ENCODE measurements around the gene STAT6.

STAT6 gene

DNA sequence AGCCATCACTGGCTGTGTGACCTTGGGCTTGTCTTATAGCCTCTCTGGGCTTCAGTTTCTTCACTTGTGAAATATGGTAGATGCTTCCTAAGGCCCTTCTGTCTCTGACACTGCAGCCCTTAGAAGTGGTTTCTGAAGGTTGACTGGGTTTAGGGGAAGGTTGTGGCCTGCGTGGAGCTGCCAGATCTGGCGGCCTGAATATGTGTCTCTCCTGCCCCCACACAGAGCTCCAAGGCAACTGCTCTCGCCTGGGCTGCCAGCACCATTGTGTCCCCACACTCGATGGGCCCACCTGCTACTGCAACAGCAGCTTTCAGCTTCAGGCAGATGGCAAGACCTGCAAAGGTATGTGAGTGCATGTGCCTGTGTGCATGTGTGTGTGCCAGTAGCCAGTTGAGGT is 32.3 kb upstream of the STAT6 start:
- peaks cover 75 to 93% (median 90%) of the 10 kb centered on the region in 3 donors for H3K36me3 ChIP-seq
- TF ChIP-seq, protein P1, sequence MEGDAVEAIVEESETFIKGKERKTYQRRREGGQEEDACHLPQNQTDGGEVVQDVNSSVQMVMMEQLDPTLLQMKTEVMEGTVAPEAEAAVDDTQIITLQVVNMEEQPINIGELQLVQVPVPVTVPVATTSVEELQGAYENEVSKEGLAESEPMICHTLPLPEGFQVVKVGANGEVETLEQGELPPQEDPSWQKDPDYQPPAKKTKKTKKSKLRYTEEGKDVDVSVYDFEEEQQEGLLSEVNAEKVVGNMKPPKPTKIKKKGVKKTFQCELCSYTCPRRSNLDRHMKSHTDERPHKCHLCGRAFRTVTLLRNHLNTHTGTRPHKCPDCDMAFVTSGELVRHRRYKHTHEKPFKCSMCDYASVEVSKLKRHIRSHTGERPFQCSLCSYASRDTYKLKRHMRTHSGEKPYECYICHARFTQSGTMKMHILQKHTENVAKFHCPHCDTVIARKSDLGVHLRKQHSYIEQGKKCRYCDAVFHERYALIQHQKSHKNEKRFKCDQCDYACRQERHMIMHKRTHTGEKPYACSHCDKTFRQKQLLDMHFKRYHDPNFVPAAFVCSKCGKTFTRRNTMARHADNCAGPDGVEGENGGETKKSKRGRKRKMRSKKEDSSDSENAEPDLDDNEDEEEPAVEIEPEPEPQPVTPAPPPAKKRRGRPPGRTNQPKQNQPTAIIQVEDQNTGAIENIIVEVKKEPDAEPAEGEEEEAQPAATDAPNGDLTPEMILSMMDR (IDR thresholded peaks at IDR 0.05), result no peak
- no peaks in the 10 kb centered on the region for H3K9me3 ChIP-seq
- H3K4me1 ChIP-seq, result peaks cover 4 to 81% (median 45%) of the 10 kb centered on the region in 4 donors
- DNase-seq, result no peak
- no peak overlapping the region for H3K4me3 ChIP-seq
- no peaks in the 10 kb centered on the region for H3K27me3 ChIP-seq
- peak overlapping the region; percentile 56 to 95 for H3K27ac ChIP-seq
- intact Hi-C loops (cut with DNase I; ENCODE audit: low total_unique reads), result no loop called here

DNA sequence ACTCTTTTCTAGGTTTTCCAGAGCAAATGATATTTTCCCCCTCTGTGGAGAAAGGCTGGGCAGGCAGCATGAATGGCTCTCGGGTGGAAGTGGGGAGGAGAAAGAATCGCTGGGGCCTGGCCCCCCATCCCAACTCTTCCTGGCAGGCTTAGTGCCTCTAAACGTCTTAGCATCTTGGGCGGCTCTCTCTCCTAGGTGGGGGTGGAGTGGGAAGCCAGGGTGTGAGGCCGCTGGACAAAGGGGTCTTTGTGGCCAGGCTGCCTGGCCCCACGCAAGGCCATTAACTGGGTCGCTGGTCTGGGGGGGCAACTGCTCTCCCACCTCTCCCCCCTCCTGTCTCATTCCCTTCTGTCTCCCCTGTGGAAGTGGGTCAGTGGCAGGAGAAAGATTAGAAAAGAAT is 31.6 kb upstream of the STAT6 start:
- Histone ChIP-seq H3K36me3 (peaks cover 75 to 94% (median 93%) of the 10 kb centered on the region in 3 donors), H3K27ac (peak overlapping the region; percentile 56 to 95), H3K4me1 (peaks cover 4 to 81% (median 42%) of the 10 kb centered on the region in 4 donors), H3K9me3 (no peaks in the 10 kb centered on the region), H3K4me3 (no peak overlapping the region), H3K27me3 (no peaks in the 10 kb centered on the region)
- no peak for DNase-seq
- intact Hi-C loops (cut with DNase I; ENCODE audit: low total_unique reads), result no loop called here
- TF ChIP-seq, protein P1 (IDR thresholded peaks at IDR 0.05), result no peak

DNA sequence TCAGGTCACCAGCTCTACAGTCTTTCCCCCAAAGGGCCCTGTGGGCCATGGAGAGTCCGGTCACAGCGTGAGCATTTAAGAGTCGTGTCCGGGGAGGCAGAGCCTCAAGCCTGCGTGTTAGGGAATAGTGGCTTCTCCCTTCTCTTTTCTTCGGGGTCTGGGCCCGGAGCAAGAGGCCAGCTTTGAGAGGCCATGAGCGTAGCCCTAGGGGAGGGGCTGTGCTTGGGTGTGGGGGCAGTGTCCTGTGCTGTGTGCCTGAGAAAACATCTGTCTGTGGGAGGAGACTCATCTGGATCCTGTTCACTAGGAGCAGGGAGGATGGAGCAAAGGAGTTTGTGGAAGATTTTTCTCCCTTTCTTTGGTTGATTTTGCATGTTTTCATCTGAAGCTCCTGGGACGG is 31.0 kb upstream of the STAT6 start:
- no peak for DNase-seq
- peaks cover under 1 to 81% (median 37%) of the 10 kb centered on the region in 4 donors for H3K4me1 ChIP-seq
- TF ChIP-seq, protein P1 (IDR thresholded peaks at IDR 0.05), result no peak
- no peaks in the 10 kb centered on the region for H3K9me3 ChIP-seq
- H3K27me3 ChIP-seq, result no peaks in the 10 kb centered on the region
- H3K36me3 ChIP-seq, result peaks cover 75 to 89% (median 88%) of the 10 kb centered on the region in 3 donors
- intact Hi-C loops (cut with DNase I; ENCODE audit: low total_unique reads), result no loop called here
- H3K4me3 ChIP-seq, result no peak overlapping the region
- H3K27ac ChIP-seq, result peak overlapping the region; percentile 56 to 95

DNA sequence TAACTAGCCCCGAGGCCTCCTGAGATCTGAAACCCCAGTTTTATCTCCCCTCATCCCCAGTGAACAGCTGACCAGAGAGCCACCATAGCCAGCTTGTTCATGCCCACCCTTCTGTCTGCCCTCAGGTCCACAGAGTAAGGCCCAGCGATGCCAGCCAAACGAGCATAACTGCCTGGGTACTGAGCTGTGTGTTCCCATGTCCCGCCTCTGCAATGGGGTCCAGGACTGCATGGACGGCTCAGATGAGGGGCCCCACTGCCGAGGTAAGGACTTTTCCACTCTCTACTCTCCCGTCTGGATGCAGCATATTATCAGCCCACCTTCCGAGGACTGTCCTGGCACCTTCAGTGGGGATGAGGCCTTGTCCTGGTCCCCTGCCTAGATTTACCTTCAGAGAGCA is 30.1 kb upstream of the STAT6 start:
- Histone ChIP-seq H3K4me3 (no peak overlapping the region), H3K9me3 (no peaks in the 10 kb centered on the region), H3K36me3 (peaks cover 72 to 81% (median 79%) of the 10 kb centered on the region in 3 donors), H3K27ac (peak overlapping the region; percentile 56 to 95), H3K4me1 (peaks cover 0 to 81% (median 34%) of the 10 kb centered on the region in 4 donors), H3K27me3 (no peaks in the 10 kb centered on the region)
- TF ChIP-seq, protein P1 (IDR thresholded peaks at IDR 0.05), result no peak
- peak in 1 of 2 donors; percentile 19 for DNase-seq
- intact Hi-C loops (cut with DNase I; ENCODE audit: low total_unique reads), result no loop called here

DNA sequence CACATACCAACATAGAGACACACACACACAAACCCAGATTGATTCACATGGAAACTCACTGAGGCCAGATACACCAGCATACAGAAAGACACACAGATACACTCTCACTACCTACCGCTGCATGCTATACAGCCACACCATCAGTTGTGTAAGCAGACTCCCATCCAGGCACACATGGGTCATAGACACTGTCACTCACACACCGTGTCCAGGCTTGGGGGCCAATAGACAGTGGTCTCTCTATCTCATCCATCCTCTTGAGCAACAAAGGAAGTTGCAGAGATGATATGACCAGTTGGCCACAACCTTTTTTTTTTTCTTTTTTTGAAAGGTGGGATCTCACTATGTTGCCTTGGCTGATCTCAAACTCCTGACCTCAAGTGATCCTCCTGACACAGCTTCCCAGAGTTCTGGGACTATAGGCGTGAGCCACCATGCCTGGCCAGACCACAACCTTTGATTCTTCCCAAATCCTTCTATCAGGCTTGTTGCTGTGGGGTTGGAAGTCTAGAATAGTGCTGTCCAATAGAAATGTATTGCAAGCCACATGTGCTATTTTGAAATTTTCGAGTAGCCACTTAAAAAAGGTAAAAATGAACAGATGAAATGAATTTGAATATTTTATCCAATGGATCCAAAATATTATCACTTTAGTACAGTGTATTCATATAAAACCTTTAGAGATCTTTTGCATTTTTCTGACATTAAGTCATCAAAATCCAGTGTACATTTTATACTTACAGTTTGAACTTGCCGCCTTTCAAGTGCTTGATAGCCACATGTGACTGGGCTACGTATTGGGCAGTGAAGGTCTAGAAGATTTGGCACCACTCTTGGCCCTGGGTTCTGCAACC is 28.9 kb upstream of the STAT6 start:
- peak overlapping the region in 1 of 2 donors; percentile 95 for H3K27ac ChIP-seq
- TF ChIP-seq, protein P1 (IDR thresholded peaks at IDR 0.05), result no peak
- no peaks in the 10 kb centered on the region for H3K9me3 ChIP-seq
- peaks cover 61 to 68% (median 67%) of the 10 kb centered on the region in 3 donors for H3K36me3 ChIP-seq
- H3K27me3 ChIP-seq, result no peaks in the 10 kb centered on the region
- peak in 1 of 2 donors; percentile 34 for DNase-seq
- no peak overlapping the region for H3K4me3 ChIP-seq
- H3K4me1 ChIP-seq, result peaks cover 0 to 81% (median 34%) of the 10 kb centered on the region in 4 donors
- intact Hi-C loops (cut with DNase I; ENCODE audit: low total_unique reads), result no loop called here

Measured in tibial artery (tissue), 4 donors.